ENCODE results near the gene RNU2-63P.
"Not testable (repeated sequence)": the region's sequence is repeated elsewhere in the genome, so short reads cannot be mapped to it uniquely, and the experiment has no call there.

The RNU2-63P gene

DNA sequence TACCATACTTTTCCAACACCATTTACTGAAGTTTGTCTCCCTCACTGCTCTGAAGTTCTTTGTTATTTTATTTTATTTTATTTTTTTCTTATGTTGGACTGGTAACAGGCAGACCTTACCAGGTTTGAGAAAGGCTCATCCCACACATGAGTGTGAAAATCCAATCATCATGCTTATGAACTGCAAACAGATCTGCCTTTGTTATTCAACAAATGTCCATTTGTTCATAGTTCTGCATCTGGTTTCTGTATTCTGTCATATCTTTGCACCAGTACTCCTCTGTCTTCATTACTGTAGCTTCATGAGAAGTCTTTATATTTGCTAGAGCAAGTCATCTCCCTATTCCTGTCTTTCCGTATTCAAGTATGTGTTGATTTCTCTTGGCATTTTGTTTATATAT is 5.3 kb downstream of the RNU2-63P start:
- no peak for DNase-seq

DNA sequence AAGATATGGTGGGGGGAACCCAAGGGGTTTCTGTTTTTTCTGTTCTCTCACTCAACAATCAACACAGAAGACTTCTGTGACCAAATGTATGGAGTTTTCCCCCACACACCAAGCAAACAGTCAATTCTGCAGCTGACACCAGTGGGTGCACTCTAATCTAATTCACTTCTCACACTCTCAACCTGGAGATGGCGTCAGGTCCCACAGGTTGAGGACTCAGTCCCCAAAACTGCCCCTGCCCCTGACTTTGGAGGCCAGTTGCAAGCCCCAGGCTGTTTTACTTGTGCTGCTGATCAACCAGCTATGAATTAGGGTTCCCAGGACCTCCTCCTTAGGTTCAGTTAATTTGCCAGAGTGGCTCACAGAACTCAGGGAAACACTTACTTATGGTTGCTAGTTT is 6.2 kb downstream of the RNU2-63P start:
- Histone ChIP-seq H3K27me3 (ENCODE audit: insufficient read depth, low read depth, severe bottlenecking) (no peaks in the 10 kb centered on the region), H3K36me3 (no peaks in the 10 kb centered on the region), H3K9me3 (ENCODE audit: severe bottlenecking) (no peaks in the 10 kb centered on the region), H3K4me3 (ENCODE audit: low read depth, low read length) (no peak overlapping the region), H3K27ac (no peak overlapping the region)
- TF ChIP-seq CTCF (IDR thresholded peaks at IDR 0.05; ENCODE audit: low read depth, low read length): no peak
- DNase-seq: no peak

More for the DNA sequence above, 5.3 kb downstream of the RNU2-63P start:
- Histone ChIP-seq H3K9me3 (ENCODE audit: severe bottlenecking) (no peaks in the 10 kb centered on the region), H3K36me3 (no peaks in the 10 kb centered on the region), H3K27ac (no peak overlapping the region), H3K4me3 (ENCODE audit: low read depth, low read length) (no peak overlapping the region), H3K27me3 (ENCODE audit: insufficient read depth, low read depth, severe bottlenecking) (no peaks in the 10 kb centered on the region)
- no peak for TF ChIP-seq CTCF (IDR thresholded peaks at IDR 0.05; ENCODE audit: low read depth, low read length)

DNA sequence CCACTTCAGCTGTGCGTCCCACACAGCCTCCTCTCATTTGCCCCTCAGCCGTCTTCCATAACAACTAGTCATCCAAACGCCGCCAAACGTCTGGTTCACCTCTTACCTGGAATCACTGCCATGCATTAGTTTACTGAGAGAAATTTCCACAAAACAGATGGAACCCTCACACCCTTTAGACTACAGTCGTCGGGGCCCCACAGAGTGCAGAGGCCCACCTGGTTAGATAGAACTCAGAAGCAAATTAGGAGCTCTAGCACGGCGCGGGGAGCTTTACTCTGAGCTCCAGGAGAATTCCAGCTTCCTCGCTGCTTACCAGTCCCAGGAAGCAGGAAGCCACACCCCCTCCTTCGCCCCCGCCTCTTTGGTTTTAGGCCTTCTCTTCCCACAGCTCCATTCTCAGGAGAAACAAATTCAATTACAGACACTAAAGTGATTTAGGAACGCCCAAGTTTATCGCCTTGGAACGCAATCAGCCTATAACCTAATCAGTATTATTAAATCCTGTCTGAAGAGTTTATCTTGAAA is 9.4 kb downstream of the RNU2-63P start:
- no peaks in the 10 kb centered on the region for H3K27me3 ChIP-seq (ENCODE audit: insufficient read depth, low read depth, severe bottlenecking)
- DNase-seq: no peak
- H3K4me3 ChIP-seq (ENCODE audit: low read depth, low read length): no peak overlapping the region
- no peaks in the 10 kb centered on the region for H3K9me3 ChIP-seq (ENCODE audit: severe bottlenecking)
- H3K36me3 ChIP-seq: no peaks in the 10 kb centered on the region
- no peak for TF ChIP-seq CTCF (IDR thresholded peaks at IDR 0.05; ENCODE audit: low read depth, low read length)
- H3K27ac ChIP-seq: no peak overlapping the region

- no peaks in the 10 kb centered on the region for H3K27me3 ChIP-seq (ENCODE audit: insufficient read depth, low read depth, severe bottlenecking)
- no peak overlapping the region for H3K4me3 ChIP-seq (ENCODE audit: low read depth, low read length)
- TF ChIP-seq CTCF (IDR thresholded peaks at IDR 0.05; ENCODE audit: low read depth, low read length): no peak
- no peak overlapping the region for H3K27ac ChIP-seq
- no peak for DNase-seq
- no peaks in the 10 kb centered on the region for H3K9me3 ChIP-seq (ENCODE audit: severe bottlenecking)
- H3K36me3 ChIP-seq: no peaks in the 10 kb centered on the region
These were observed 10.6 kb downstream of the RNU2-63P start for GRCh38 chr2:88005776-88006175.

- H3K27me3 ChIP-seq (ENCODE audit: insufficient read depth, low read depth, severe bottlenecking): no peaks in the 10 kb centered on the region
- no peaks in the 10 kb centered on the region for H3K9me3 ChIP-seq (ENCODE audit: severe bottlenecking)
- no peak overlapping the region for H3K27ac ChIP-seq
- TF ChIP-seq CTCF (IDR thresholded peaks at IDR 0.05; ENCODE audit: low read depth, low read length): no peak
- no peak for DNase-seq
- H3K36me3 ChIP-seq: no peaks in the 10 kb centered on the region
- no peak overlapping the region for H3K4me3 ChIP-seq (ENCODE audit: low read depth, low read length)
These were observed 13.1 kb downstream of the RNU2-63P start for GRCh38 chr2:88003074-88003755.

DNA sequence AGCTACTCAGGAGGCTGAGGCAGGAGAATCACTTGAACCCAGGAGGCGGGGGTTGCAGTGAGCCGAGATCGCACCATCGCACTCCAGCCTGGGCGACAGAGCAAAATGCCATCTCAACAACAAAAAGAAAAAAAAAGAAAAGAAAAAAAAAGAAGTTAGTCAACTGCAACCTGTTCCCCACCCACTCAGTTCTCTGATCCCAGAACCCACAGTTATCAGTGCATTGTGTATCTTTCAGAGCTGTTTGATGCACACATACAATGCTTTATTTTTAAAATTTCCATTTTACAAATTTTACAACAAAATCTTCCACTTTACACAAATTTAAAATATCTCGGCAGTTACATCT is 14.0 kb downstream of the RNU2-63P start:
- Histone ChIP-seq H3K27ac (no peak overlapping the region), H3K9me3 (ENCODE audit: severe bottlenecking) (no peaks in the 10 kb centered on the region), H3K36me3 (no peaks in the 10 kb centered on the region), H3K27me3 (ENCODE audit: insufficient read depth, low read depth, severe bottlenecking) (no peaks in the 10 kb centered on the region), H3K4me3 (ENCODE audit: low read depth, low read length) (no peak overlapping the region)
- DNase-seq: no peak
- no peak for TF ChIP-seq CTCF (IDR thresholded peaks at IDR 0.05; ENCODE audit: low read depth, low read length)

DNA sequence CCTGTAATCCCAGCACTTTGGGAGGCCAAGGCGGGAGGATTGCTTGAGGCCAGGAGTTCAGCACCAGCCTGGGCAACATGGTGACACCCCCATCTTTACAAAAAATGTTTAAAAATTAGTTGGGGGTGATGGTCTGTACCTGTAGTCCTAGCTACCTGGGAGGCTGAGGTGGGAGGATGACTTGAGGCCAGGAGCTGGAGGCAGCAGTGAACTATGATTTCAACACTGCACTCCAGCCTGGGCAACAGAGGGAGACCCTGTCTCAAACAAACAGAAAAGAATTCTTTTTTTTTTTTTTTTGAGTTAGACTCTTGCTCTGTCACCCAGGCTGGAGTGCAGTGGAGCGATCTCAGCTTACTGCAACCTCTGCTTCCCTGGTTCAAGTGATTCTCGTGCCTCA is 15.9 kb downstream of the RNU2-63P start:
- H3K9me3 ChIP-seq (ENCODE audit: severe bottlenecking); H3K27ac ChIP-seq; H3K36me3 ChIP-seq; DNase-seq; H3K4me3 ChIP-seq (ENCODE audit: low read depth, low read length); H3K27me3 ChIP-seq (ENCODE audit: insufficient read depth, low read depth, severe bottlenecking): not testable (repeated sequence)

Data from WERI-Rb-1 (cell line).